ENCODE data around the gene PLS3. TPM values are rescaled to one million over a fixed set of nuclear protein-coding genes. Genes with fewer than 3 reads are reported as not detected.

Gene PLS3
- 584 and 611 TPM in 2 replicates for total RNA-seq

DNA sequence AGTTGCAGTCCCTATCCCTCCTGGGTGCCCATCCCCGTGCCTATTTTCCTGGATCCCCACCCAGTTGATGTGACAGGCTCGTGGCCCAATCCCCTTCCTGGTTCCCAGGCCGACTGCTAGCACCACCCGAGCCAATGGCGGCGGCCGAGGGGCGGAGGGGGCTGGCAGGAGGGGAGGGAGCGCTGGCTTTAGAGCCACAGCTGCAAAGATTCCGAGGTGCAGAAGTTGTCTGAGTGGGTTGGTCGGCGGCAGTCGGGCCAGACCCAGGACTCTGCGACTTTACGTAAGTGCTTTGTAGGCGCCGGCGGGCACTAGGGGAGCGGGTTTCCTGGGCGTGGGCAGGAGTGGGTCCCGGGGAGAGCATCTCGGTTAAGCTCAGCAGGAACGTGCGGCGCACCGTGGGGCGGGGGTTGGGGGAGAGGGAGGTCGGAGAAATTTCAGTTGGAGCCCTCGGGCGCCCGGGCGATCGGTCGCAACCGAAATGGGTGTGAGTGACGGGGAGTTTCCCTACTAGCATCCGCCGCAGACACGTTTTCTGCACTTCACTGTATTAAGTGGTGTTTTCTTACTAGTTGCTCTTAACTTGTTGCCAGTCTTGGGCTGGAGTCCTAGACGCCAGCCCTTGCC lies at the start of gene PLS3:
TSS of gene PLS3 (plus strand) at position 197 of the 627 bp plus-strand sequence. CDS start 49,077 bp downstream, outside the sequence.

All from regular cardiac myocyte (primary cell).